Measurements from ENCODE around the gene ALPL. TPM values are rescaled to one million over a fixed set of nuclear protein-coding genes. Genes with fewer than 3 reads are reported as not detected.

Gene ALPL
- total and polyA plus RNA-seq, 2 of the 4 experiments (the other 2 are of a cell fraction): 0.54 to 2.2 TPM

DNA sequence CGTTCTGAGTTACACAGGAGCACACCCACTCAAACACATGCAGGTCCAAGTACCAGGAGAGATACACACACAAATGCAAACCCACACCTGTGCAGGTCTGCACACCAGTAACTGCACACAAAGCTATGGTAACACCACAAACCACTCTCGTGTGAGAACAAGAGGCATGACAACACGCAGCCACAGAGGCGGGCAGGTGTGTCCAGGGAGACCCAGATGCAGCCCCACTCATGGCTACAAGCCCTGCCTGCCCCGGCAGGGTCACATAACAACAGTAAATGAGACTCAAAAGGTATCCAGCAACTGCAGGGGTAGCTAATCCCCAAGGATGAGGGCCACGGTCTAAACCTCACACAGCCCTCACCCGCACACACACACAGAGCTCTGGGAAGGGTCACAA lies 111.8 kb downstream of the ALPL start:
- Histone ChIP-seq H3K56ac (ENCODE audit: extremely low read depth, insufficient read depth, low read length) (no peak overlapping the region), H4K5ac (ENCODE audit: low read depth, low read length) (no peak overlapping the region), H2AK5ac (ENCODE audit: low read depth, low read length) (no peak overlapping the region), H3K36me3 (ENCODE audit: control insufficient read depth, insufficient read depth, low read length) (no peaks in the 10 kb centered on the region), H3K23ac (ENCODE audit: low read depth, low read length) (no peak overlapping the region), H3K4ac (ENCODE audit: low read depth, low read length) (no peak overlapping the region), H3K14ac (replicated peaks; ENCODE audit: low read depth, low read length) (no peak overlapping the region), H3K4me1 (ENCODE audit: control insufficient read depth, insufficient read depth, low read length) (no peaks in the 10 kb centered on the region; the same call in 1 of the 2 replicates), H3K9ac (ENCODE audit: low read depth, low read length) (no peak overlapping the region), H3K4me2 (ENCODE audit: low read depth, low read length) (no peak overlapping the region), H3K18ac (ENCODE audit: low read depth, low read length) (no peak overlapping the region), H2BK15ac (ENCODE audit: low read depth, low read length) (no peak overlapping the region), H4K20me1 (ENCODE audit: insufficient read depth, low read length) (no peaks in the 10 kb centered on the region), H3K27me3 (ENCODE audit: control insufficient read depth, insufficient read depth, low read length) (peaks cover 79% of the 10 kb centered on the region), H2BK120ac (ENCODE audit: low read depth, low read length) (no peak overlapping the region), H4K91ac (ENCODE audit: insufficient read depth, low read depth, low read length) (no peak overlapping the region), H3K79me1 (ENCODE audit: low read depth in 1 of 2, low read length in 2 of 2) (no peaks in the 10 kb centered on the region), H2BK5ac (ENCODE audit: low read depth, low read length, poor library complexity, severe bottlenecking) (no peak overlapping the region), H2AK9ac (replicated peaks; ENCODE audit: low read depth, low read length, poor library complexity) (no peak overlapping the region), H3K9me1 (ENCODE audit: insufficient read depth, low read length) (0 out of 2 replicates have a peak, but pooled peaks cover 3% of the 10 kb centered on the region), H2BK20ac (ENCODE audit: low read depth, low read length) (no peak overlapping the region), H3K27ac (ENCODE audit: insufficient read depth, low read length) (no peak overlapping the region), H3K4me3 (ENCODE audit: insufficient read depth, low read depth, low read length) (no peak overlapping the region), H4K8ac (ENCODE audit: low read depth in 2 of 2, low read length in 2 of 2) (no peak overlapping the region), H2AFZ (replicated peaks; ENCODE audit: low read length, poor library complexity) (no peak overlapping the region), H3K9me3 (ENCODE audit: control insufficient read depth, insufficient read depth, low read length) (no peaks in the 10 kb centered on the region)
- BruUV-seq (replicated peaks): no TSS peak
- POLR2A ChIA-PET (ENCODE audit: unreplicated experiment): no interaction called here
- ATAC-seq (ENCODE audit: low read depth) (no peak), DNase-seq (no peak)
- CTCF ChIA-PET: no interaction called here
- dilution Hi-C loops (cut with HindIII; ENCODE audit: low sequenced_read_pairs, unreplicated experiment): no loop called here
- in situ Hi-C loops (cut with MboI; ENCODE audit: low sequenced_read_pairs): no loop called here
- TF ChIP-seq CTCF (conservative IDR thresholded peaks at IDR 0.05; ENCODE audit: low read depth, low read length): no peak
- TF ChIP-seq SMC3 (IDR thresholded peaks at IDR 0.05; ENCODE audit: low read depth, low read length): no peak
- no peak for TF ChIP-seq ELK1 (IDR thresholded peaks at IDR 0.05; ENCODE audit: borderline replicate concordance, low read depth, low read length)
- TF ChIP-seq MAZ (IDR thresholded peaks at IDR 0.05; ENCODE audit: borderline replicate concordance, low read depth, low read length): no peak
- TF ChIP-seq BHLHE40 (IDR thresholded peaks at IDR 0.05; ENCODE audit: low read depth, low read length): no peak
- TF ChIP-seq NFE2L2 (IDR thresholded peaks at IDR 0.05; ENCODE audit: low read depth, low read length): no peak
- no peak for TF ChIP-seq RFX5 (IDR thresholded peaks at IDR 0.05; ENCODE audit: low read depth, low read length)
- TF ChIP-seq MXI1 (IDR thresholded peaks at IDR 0.05; ENCODE audit: borderline replicate concordance, low read depth, low read length): no peak
- no peak for TF ChIP-seq FOS (IDR thresholded peaks at IDR 0.05; ENCODE audit: low read depth, low read length)
- no peak for TF ChIP-seq CHD1 (IDR thresholded peaks at IDR 0.05; ENCODE audit: low read depth, low read length)
- TF ChIP-seq POLR2A (IDR thresholded peaks at IDR 0.05; ENCODE audit: low read depth, low read length): no peak
- TF ChIP-seq CEBPB (IDR thresholded peaks at IDR 0.05; ENCODE audit: low read depth, low read length): no peak
- no peak for TF ChIP-seq MAFK (IDR thresholded peaks at IDR 0.05; ENCODE audit: low read depth, low read length)
- no peak for TF ChIP-seq RAD21 (IDR thresholded peaks at IDR 0.05; ENCODE audit: low read length)
- TF ChIP-seq USF2 (IDR thresholded peaks at IDR 0.05; ENCODE audit: low read depth, low read length): no peak
- TF ChIP-seq RCOR1 (IDR thresholded peaks at IDR 0.05; ENCODE audit: insufficient replicate concordance, low read length): no peak
- WGBS, 2 experiments (ENCODE audit: extremely low coverage in 2 of 2, insufficient read length in 1 of 2): 74% methylated on average over 3 of the region's 7 CpGs; no CpG with 5 or more reads in 1 of the 2 experiments
- intact Hi-C loops (cut with micrococcal nuclease): no loop called here

Measured in IMR-90 (cell line).